PC-3 (cell line): ENCODE data around the gene PITPNM3. TPM values are rescaled to one million over a fixed set of nuclear protein-coding genes. Genes with fewer than 3 reads are reported as not detected.

ENCODE experiments used
- ATAC-seq: fragments of 200-7000 bp; cut with Tn5 transposase; 2 replicates; pipeline ENCODE4 v1.9.1; 2020; ENCODE audit warnings: mild to moderate bottlenecking, moderate library complexity
- BruUV-seq: library from RNA; stranded (reverse); fragments of 400-500 nt; replicated peaks from 2 replicates; lab custom pipeline; 2021; lab: Mats Ljungman, UMichigan
- CTCF ChIA-PET: fragments of 300-600 bp; sonication (Branson Sonifier 250); formaldehyde crosslinking; loops from one replicate; lab custom pipeline; 2022; ENCODE audit warnings: antibody characterized with exemption; lab: Charles Lee
- POLR2A ChIA-PET: fragments of 300-600 bp; sonication (Branson Sonifier 250); formaldehyde crosslinking; loops from one replicate; lab custom pipeline; 2022; ENCODE audit warnings: antibody characterized with exemption; ENCODE audit not compliant: unreplicated experiment; lab: Charles Lee
- DNase-seq: peaks from one replicate; pipeline ENCODE4 v3.0.0-alpha.2; 2015
- H2AFZ ChIP-seq: fragments of 300-600 bp; sonication (generic); 2 replicates; pipeline ENCODE4 v1.6.0; 2016; ENCODE audit warnings: antibody characterized with exemption, low read length
- H3F3A ChIP-seq: fragments of 300-600 bp; sonication (generic); one replicate; pipeline ENCODE4 v1.6.0; 2017; ENCODE audit warnings: antibody characterized with exemption, low read length, control low read depth, mild to moderate bottlenecking; ENCODE audit not compliant: unreplicated experiment
- H3K27ac ChIP-seq: fragments of 300-600 bp; sonication (generic); 2 replicates; pipeline ENCODE4 v1.5.1; 2016; ENCODE audit warnings: mild to moderate bottlenecking, low read length
- H3K27me3 ChIP-seq: fragments of 300-600 bp; sonication (generic); 2 replicates; pipeline ENCODE4 v1.6.1; 2016; ENCODE audit warnings: low read length, mixed read lengths
- H3K36me3 ChIP-seq: fragments of 300-600 bp; sonication (generic); 2 replicates; pipeline ENCODE4 v1.6.1; 2016; ENCODE audit warnings: low read depth, mixed run types, low read length, mixed read lengths
- H3K4me1 ChIP-seq: fragments of 300-600 bp; sonication (generic); 2 replicates; pipeline ENCODE4 v1.5.1; 2016; ENCODE audit warnings: low read length; ENCODE audit not compliant: insufficient read depth
- H3K4me2 ChIP-seq: fragments of 300-600 bp; sonication (generic); 2 replicates; pipeline ENCODE4 v1.6.0; 2016; ENCODE audit warnings: low read length
- H3K4me3 ChIP-seq: fragments of 300-600 bp; sonication (generic); 2 replicates; pipeline ENCODE4 v1.5.1; 2016; ENCODE audit warnings: mild to moderate bottlenecking, low read length, mixed read lengths
- H3K79me2 ChIP-seq: fragments of 300-600 bp; sonication (generic); 2 replicates; pipeline ENCODE4 v1.6.1; 2017; ENCODE audit warnings: low read length, mixed read lengths
- H3K9ac ChIP-seq: fragments of 300-600 bp; sonication (generic); 2 replicates; pipeline ENCODE4 v1.6.0; 2016; ENCODE audit warnings: mild to moderate bottlenecking, low read length
- H3K9me2 ChIP-seq: fragments of 300-600 bp; sonication (generic); replicated peaks from 2 replicates; pipeline ENCODE4 v1.6.1; 2016; ENCODE audit warnings: mixed run types, low read length, mixed read lengths
- H3K9me3 ChIP-seq: fragments of 300-600 bp; sonication (generic); 2 replicates; pipeline ENCODE4 v1.6.1; 2016; ENCODE audit warnings: low read length, mixed read lengths
- H4K20me1 ChIP-seq: fragments of 300-600 bp; sonication (generic); 2 replicates; pipeline ENCODE4 v1.6.1; 2016; ENCODE audit warnings: low read length, mixed read lengths
- EZH2 ChIP-seq: fragments of 300-600 bp; sonication (generic); IDR thresholded peaks from one replicate; pipeline ENCODE4 v1.6.1; 2017; ENCODE audit warnings: antibody characterized with exemption, mild to moderate bottlenecking, low read length; ENCODE audit not compliant: unreplicated experiment
- EZH2phosphoT487 ChIP-seq: fragments of 300-600 bp; sonication (generic); IDR thresholded peaks from 2 replicates; pipeline ENCODE4 v1.6.1; 2018; ENCODE audit warnings: mild to moderate bottlenecking, antibody characterized with exemption, low read length, borderline replicate concordance
- intact Hi-C: fragments of 100-400 bp; cut with micrococcal nuclease; formaldehyde crosslinking; loops from 2 replicates; pipeline ENCODE4 v1.9.0; 2023
- total RNA-seq: library from RNA; depleted of rRNA; stranded (reverse); fragments of >200 nt; gene quantifications from 2 replicates; pipeline ENCODE4 v1.2.3, GENCODE V29; 2014
- TF ChIP-seq, protein P1 (sequence below): fragments of 300-600 bp; sonication (generic); conservative IDR thresholded peaks from 2 replicates; pipeline ENCODE4 v1.5.1; 2017; ENCODE audit warnings: antibody characterized with exemption, low read depth, mild to moderate bottlenecking, low read length

The PITPNM3 gene
- total RNA-seq, 1 experiment from 2014 or later = 7.1 TPM

DNA sequence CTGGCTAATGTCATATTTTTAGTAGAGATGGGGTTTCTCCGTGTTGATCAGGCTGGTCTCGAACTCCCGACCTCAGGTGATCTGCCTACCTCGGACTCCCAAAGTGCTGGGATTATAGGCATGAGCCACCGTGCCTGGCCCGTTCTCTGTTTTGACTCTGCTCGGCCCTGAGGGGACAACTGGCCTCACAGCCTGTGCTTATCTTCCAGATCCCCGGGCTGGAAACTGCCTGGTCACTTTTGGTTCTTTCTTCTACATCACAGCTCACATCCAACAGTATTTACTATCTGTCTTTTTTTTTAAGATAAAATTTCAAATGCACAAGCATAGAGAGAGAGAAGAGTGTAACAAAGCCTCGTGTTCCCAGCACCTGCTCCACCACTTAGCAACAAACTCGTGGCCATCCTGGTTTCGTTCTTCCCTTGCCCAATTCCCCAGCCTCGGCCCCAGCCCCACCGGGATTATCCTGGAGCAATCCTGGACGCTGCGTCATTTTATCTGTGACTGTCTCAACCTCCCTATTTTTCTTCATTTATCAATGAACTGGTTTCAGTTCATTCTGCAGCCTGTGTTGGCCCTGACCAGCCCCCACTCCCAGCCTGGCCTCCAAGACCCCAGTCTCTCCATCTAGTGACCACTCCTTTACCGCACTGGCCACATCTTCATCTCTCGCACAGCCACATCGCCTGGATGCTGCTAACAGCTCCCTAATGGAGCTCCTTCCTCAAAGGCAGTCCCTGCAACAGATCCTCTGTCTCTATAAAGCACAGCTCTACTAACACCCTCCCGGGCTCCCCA, 91.0 kb downstream of the PITPNM3 start:
- Histone ChIP-seq H3K4me2 (no peak overlapping the region), H4K20me1 (no peaks in the 10 kb centered on the region), H3K4me3 (no peak overlapping the region), H3K9me3 (no peaks in the 10 kb centered on the region), H3K27ac (no peak overlapping the region), H3K9ac (no peak overlapping the region), H3K36me3 (no peaks in the 10 kb centered on the region; the same call in 1 of the 2 replicates), H2AFZ (no peak overlapping the region), H3K27me3 (no peaks in the 10 kb centered on the region), H3K4me1 (no peaks in the 10 kb centered on the region), H3K79me2 (no peaks in the 10 kb centered on the region), H3F3A (no peaks in the 10 kb centered on the region), H3K9me2 (no peaks in the 10 kb centered on the region)
- no TSS peak for BruUV-seq
- TF ChIP-seq EZH2 (no peak), EZH2phosphoT487 (no peak)
- TF ChIP-seq, protein P1, sequence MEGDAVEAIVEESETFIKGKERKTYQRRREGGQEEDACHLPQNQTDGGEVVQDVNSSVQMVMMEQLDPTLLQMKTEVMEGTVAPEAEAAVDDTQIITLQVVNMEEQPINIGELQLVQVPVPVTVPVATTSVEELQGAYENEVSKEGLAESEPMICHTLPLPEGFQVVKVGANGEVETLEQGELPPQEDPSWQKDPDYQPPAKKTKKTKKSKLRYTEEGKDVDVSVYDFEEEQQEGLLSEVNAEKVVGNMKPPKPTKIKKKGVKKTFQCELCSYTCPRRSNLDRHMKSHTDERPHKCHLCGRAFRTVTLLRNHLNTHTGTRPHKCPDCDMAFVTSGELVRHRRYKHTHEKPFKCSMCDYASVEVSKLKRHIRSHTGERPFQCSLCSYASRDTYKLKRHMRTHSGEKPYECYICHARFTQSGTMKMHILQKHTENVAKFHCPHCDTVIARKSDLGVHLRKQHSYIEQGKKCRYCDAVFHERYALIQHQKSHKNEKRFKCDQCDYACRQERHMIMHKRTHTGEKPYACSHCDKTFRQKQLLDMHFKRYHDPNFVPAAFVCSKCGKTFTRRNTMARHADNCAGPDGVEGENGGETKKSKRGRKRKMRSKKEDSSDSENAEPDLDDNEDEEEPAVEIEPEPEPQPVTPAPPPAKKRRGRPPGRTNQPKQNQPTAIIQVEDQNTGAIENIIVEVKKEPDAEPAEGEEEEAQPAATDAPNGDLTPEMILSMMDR = no peak
- CTCF ChIA-PET = no interaction called here
- POLR2A ChIA-PET = no interaction called here
- intact Hi-C loops = no loop called here
- ATAC-seq = no peak
- no peak for DNase-seq

DNA sequence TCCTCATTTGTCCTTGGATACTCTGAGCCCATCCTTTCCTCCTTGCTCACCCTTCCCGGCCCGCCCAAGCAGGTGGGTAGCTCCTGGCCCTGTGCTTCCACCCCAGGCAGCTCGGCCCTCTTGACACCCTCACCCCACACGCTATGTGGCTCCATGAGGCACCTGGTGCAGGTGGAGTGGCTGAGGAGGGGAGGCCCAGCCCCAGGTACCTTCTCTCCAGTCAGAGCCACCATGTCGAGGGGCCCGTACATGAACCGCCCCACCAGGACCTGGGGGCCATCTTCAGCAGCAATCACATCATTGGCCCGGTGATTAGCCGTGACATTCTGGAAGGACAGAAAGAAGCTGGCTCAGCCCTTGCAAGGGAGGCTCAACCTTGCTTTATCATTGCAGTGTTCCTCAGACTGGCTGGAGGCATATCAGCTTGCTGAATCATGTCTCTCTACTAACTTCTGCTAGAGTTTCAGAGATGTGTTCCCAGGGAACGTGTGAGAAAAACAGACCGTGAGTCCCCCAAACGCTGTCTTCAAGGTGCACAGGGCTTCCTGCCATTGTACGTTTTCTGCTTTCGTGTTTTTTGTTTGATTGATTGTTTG, 91.8 kb downstream of the PITPNM3 start:
- no peak for DNase-seq
- BruUV-seq = no TSS peak
- Histone ChIP-seq H2AFZ (no peak overlapping the region), H3K79me2 (no peaks in the 10 kb centered on the region), H3K9me3 (no peaks in the 10 kb centered on the region), H3K4me3 (no peak overlapping the region), H3K27me3 (no peaks in the 10 kb centered on the region), H3K9ac (no peak overlapping the region), H3K9me2 (no peaks in the 10 kb centered on the region), H3K4me1 (no peaks in the 10 kb centered on the region), H3K36me3 (no peaks in the 10 kb centered on the region; the same call in 1 of the 2 replicates), H3F3A (no peaks in the 10 kb centered on the region), H3K27ac (no peak overlapping the region), H4K20me1 (no peaks in the 10 kb centered on the region), H3K4me2 (no peak overlapping the region)
- CTCF ChIA-PET = no interaction called here
- intact Hi-C loops = no loop called here
- ATAC-seq = no peak
- POLR2A ChIA-PET = no interaction called here
- TF ChIP-seq EZH2 (no peak), EZH2phosphoT487 (no peak)
- TF ChIP-seq, protein P1 = no peak
